Skeletal muscle tissue (tissue), 5 donors: ENCODE results near the gene MTIF3. TPM values are rescaled to one million over a fixed set of nuclear protein-coding genes. Genes with fewer than 3 reads are reported as not detected.

Experiments
- H3K27ac ChIP-seq: one replicate; pipeline ENCODE4 v1.7.0; 2013; ENCODE audit warnings: mild to moderate bottlenecking, low read depth, low read length, inconsistent platforms
- H3K27me3 ChIP-seq, 3 donors: one replicate each; pipeline ENCODE4 v1.7.0; 2013; ENCODE audit warnings: low read length in 3 of 3; ENCODE audit not compliant: control insufficient read depth in 3 of 3, insufficient read depth in 3 of 3
- H3K36me3 ChIP-seq, 3 donors: one replicate each; pipeline ENCODE4 v1.7.0; 2013; ENCODE audit warnings: low read length in 3 of 3; ENCODE audit not compliant: control insufficient read depth in 3 of 3, insufficient read depth in 3 of 3
- H3K4me1 ChIP-seq, 3 donors: one replicate each; pipeline ENCODE4 v1.7.0; 2013; ENCODE audit warnings: low read length in 3 of 3, mild to moderate bottlenecking in 3 of 3; ENCODE audit not compliant: control insufficient read depth in 3 of 3, insufficient read depth in 3 of 3
- H3K4me3 ChIP-seq, 3 donors: one replicate each; pipeline ENCODE4 v1.7.0; 2013; ENCODE audit warnings: low read length in 3 of 3
- H3K9ac ChIP-seq, 3 donors: one replicate each; pipeline ENCODE4 v1.7.0; 2013; ENCODE audit warnings: low read length in 3 of 3, mild to moderate bottlenecking in 3 of 3, moderate library complexity in 2 of 3, low read depth in 1 of 3
- H3K9me3 ChIP-seq, 3 donors: one replicate each; pipeline ENCODE4 v1.7.0; 2013; ENCODE audit warnings: low read length in 3 of 3; ENCODE audit not compliant: control insufficient read depth in 3 of 3
- small RNA-seq: library from RNA; depleted of rRNA; stranded (forward); fragments of <200 nt; gene quantifications from one replicate; pipeline ENCODE3, GENCODE V24; 2014
- total RNA-seq: library from RNA; depleted of rRNA; stranded (reverse); fragments of >200 nt; gene quantifications from one replicate; pipeline ENCODE4 v1.2.3, GENCODE V29; 2014
- donor health status: Osteomylitis.

The MTIF3 gene
- total RNA-seq, 1 donor from 2014 or later, result 38.1 TPM

GRCh38 chr13:27388241-27388640 lies 62.1 kb downstream of the MTIF3 start:
- Histone ChIP-seq H3K36me3 (no peaks in the 10 kb centered on the region), H3K27ac (no peak overlapping the region), H3K9ac (no peak overlapping the region), H3K4me3 (no peak overlapping the region), H3K9me3 (no peaks in the 10 kb centered on the region), H3K4me1 (no peaks in the 10 kb centered on the region), H3K27me3 (peaks cover under 1 to 4% (median 3%) of the 10 kb centered on the region in 3 donors)

Small RNAs within 50 kb of the gene (small RNA-seq; reads per million reads assigned to genes)
- not detected for gene RNU6-63P
- not detected for gene RNY1P1

Other genes with a start within 250 kb of the MTIF3 start
- 1,835 TPM for gene RPL21, start 199.0 kb downstream of the MTIF3 start, total RNA-seq
- 5.7 TPM for gene RASL11A, start 179.7 kb downstream of the MTIF3 start, total RNA-seq
- gene GTF3A, start 25.9 kb downstream of the MTIF3 start, total RNA-seq, result 65.2 TPM
- 4.2 TPM for gene LNX2, start 170.0 kb upstream of the MTIF3 start, total RNA-seq
- gene POLR1D, start 171.3 kb upstream of the MTIF3 start, total RNA-seq, result 69.9 TPM